Fibroblast of lung (primary cell): ENCODE results near the gene ADCY2.

Experiments used
- CTCF ChIP-seq, 2 donors: IDR thresholded peaks in 1 of 2; conservative IDR thresholded peaks in 1 of 2; 1 replicate in 1 of 2; 2 replicates in 1 of 2; pipeline ENCODE4 v1.5.1; 2011 to 2012; ENCODE audit warnings: low read length in 2 of 2, control low read depth in 1 of 2, inconsistent platforms in 1 of 2, low read depth in 1 of 2, mild to moderate bottlenecking in 1 of 2
- EZH2 ChIP-seq: IDR thresholded peaks from 2 replicates; pipeline ENCODE4 v1.5.1; 2012; ENCODE audit warnings: low read length, control low read depth, mild to moderate bottlenecking; ENCODE audit errors: missing control alignments

- TF ChIP-seq CTCF (conservative IDR thresholded peaks at IDR 0.05 in 1 of 2, IDR thresholded peaks at IDR 0.05 in 1 of 2; ENCODE audit: low read depth in 1 of 2, low read length in 2 of 2) (no peak), EZH2 (no peak)
These were observed 41.9 kb downstream of the ADCY2 start for GRCh38 chr5:7437836-7438235.
